Neural cell (in vitro differentiated cells): Measurements from ENCODE around the gene TMEM235. TPM values are rescaled to one million over a fixed set of nuclear protein-coding genes. Genes with fewer than 3 reads are reported as not detected.
A peak's percentile ranks its signal among the peaks of the same experiment; 100 is the strongest.
"Not testable (repeated sequence)": the region's sequence is repeated elsewhere in the genome, so short reads cannot be mapped to it uniquely, and the experiment has no call there.

Experiments used
- H2AFZ ChIP-seq: fragments of 200-600, 300-800 bp; sonication (generic), shearing (Covaris generic); 2 replicates; pipeline ENCODE4 v1.6.0; 2014; ENCODE audit warnings: low read depth, mild to moderate bottlenecking, antibody characterized with exemption, low read length, moderate library complexity
- H3F3A ChIP-seq: fragments of 200-600 bp; shearing (Covaris generic); 2 replicates; pipeline ENCODE4 v1.6.1; 2016; ENCODE audit warnings: mild to moderate bottlenecking, moderate library complexity, mixed read lengths, antibody characterized with exemption, low read length; ENCODE audit not compliant: insufficient read depth, poor library complexity, severe bottlenecking
- H3K27ac ChIP-seq: fragments of 200-600, 300-800 bp; sonication (generic), shearing (Covaris generic); 2 replicates; pipeline ENCODE4 v1.5.1; 2014; ENCODE audit warnings: mild to moderate bottlenecking, low read length, moderate library complexity
- H3K27me3 ChIP-seq: fragments of 300-800, 200-600 bp; sonication (generic), shearing (Covaris generic); 2 replicates; pipeline ENCODE4 v1.6.0; 2014; ENCODE audit warnings: mild to moderate bottlenecking, low read depth, low read length, moderate library complexity; ENCODE audit not compliant: insufficient read depth
- H3K36me3 ChIP-seq: fragments of 300-800, 200-600 bp; sonication (generic), shearing (Covaris generic); 2 replicates; pipeline ENCODE4 v1.5.1; 2014; ENCODE audit warnings: mild to moderate bottlenecking, antibody characterized with exemption, low read length, moderate library complexity; ENCODE audit not compliant: insufficient read depth
- H3K4me2 ChIP-seq: fragments of 300-800, 200-600 bp; sonication (generic), shearing (Covaris generic); 2 replicates; pipeline ENCODE4 v1.6.0; 2014; ENCODE audit warnings: mild to moderate bottlenecking, low read length
- H3K4me3 ChIP-seq: fragments of 300-800, 200-600 bp; sonication (generic), shearing (Covaris generic); 2 replicates; pipeline ENCODE4 v1.5.1; 2014; ENCODE audit warnings: mild to moderate bottlenecking, low read length, moderate library complexity
- H3K79me2 ChIP-seq: fragments of 200-600 bp; shearing (Covaris generic); replicated peaks from 2 replicates; pipeline ENCODE4 v1.6.0; 2014; ENCODE audit warnings: mild to moderate bottlenecking, low read length, moderate library complexity; ENCODE audit not compliant: insufficient read depth
- H3K9ac ChIP-seq: fragments of 300-800, 200-600 bp; sonication (generic), shearing (Covaris generic); 2 replicates; pipeline ENCODE4 v1.6.1; 2016; ENCODE audit warnings: mild to moderate bottlenecking, low read length, mixed read lengths
- H3K9me2 ChIP-seq: fragments of 200-600 bp; shearing (Covaris generic); 2 replicates; pipeline ENCODE4 v1.6.1; 2016; ENCODE audit warnings: mild to moderate bottlenecking, low read length, mixed read lengths; ENCODE audit not compliant: insufficient read depth
- H3K9me3 ChIP-seq: fragments of 200-600, 300-800 bp; sonication (generic), shearing (Covaris generic); 2 replicates; pipeline ENCODE4 v1.6.1; 2016; ENCODE audit warnings: mild to moderate bottlenecking, mixed run types, low read length, moderate library complexity, mixed read lengths
- H4K20me1 ChIP-seq: fragments of 200-600 bp; shearing (Covaris generic); 2 replicates; pipeline ENCODE4 v1.6.1; 2016; ENCODE audit warnings: mild to moderate bottlenecking, mixed run types; ENCODE audit not compliant: insufficient read depth
- EP300 ChIP-seq: fragments of 450-650 bp; conservative IDR thresholded peaks from 2 replicates; pipeline ENCODE4 v1.6.1; 2014; ENCODE audit warnings: antibody characterized with exemption, mild to moderate bottlenecking, moderate library complexity; ENCODE audit not compliant: poor library complexity, severe bottlenecking
- EZH2 ChIP-seq: fragments of 200-600, 300-800 bp; shearing (Covaris generic), sonication (generic); IDR thresholded peaks from 2 replicates; pipeline ENCODE4 v1.6.1; 2014; ENCODE audit warnings: antibody characterized with exemption, low read length, borderline replicate concordance, mild to moderate bottlenecking; ENCODE audit not compliant: insufficient read depth, poor library complexity, severe bottlenecking
- MXI1 ChIP-seq: fragments of 450-650 bp; conservative IDR thresholded peaks from 2 replicates; pipeline ENCODE4 v1.6.1; 2014; ENCODE audit warnings: antibody characterized with exemption, mild to moderate bottlenecking; ENCODE audit not compliant: poor library complexity, severe bottlenecking
- POLR2AphosphoS5 ChIP-seq: IDR thresholded peaks from 2 replicates; pipeline ENCODE4 v1.6.1; 2012
- RAD21 ChIP-seq: fragments of 450-650 bp; conservative IDR thresholded peaks from 2 replicates; pipeline ENCODE4 v1.6.1; 2014; ENCODE audit warnings: antibody characterized with exemption, mild to moderate bottlenecking, moderate library complexity
- SMC3 ChIP-seq: fragments of 450-650 bp; conservative IDR thresholded peaks from 2 replicates; pipeline ENCODE4 v1.6.1; 2014; ENCODE audit warnings: antibody characterized with exemption, mild to moderate bottlenecking, moderate library complexity; ENCODE audit not compliant: poor library complexity
- TAF1 ChIP-seq: IDR thresholded peaks from 2 replicates; pipeline ENCODE4 v1.6.1; 2012; ENCODE audit warnings: low read depth
- polyA plus RNA-seq: library from polyadenylated mRNA; depleted of rRNA; stranded (reverse); fragments of >200 nt; gene quantifications from 2 replicates; pipeline ENCODE4 v1.2.3, GENCODE V29; 2014
- TF ChIP-seq, protein P1 (sequence below): fragments of 450-650 bp; IDR thresholded peaks from 2 replicates; pipeline ENCODE4 v1.5.1; 2014; ENCODE audit warnings: antibody characterized with exemption, mild to moderate bottlenecking, moderate library complexity; ENCODE audit not compliant: poor library complexity, severe bottlenecking
- TF ChIP-seq, protein P2 (sequence below): IDR thresholded peaks from 2 replicates; pipeline ENCODE4 v1.6.1; 2012; ENCODE audit warnings: borderline replicate concordance

The TMEM235 gene
- polyA plus RNA-seq, 1 donor from 2014 or later, result not detected

DNA sequence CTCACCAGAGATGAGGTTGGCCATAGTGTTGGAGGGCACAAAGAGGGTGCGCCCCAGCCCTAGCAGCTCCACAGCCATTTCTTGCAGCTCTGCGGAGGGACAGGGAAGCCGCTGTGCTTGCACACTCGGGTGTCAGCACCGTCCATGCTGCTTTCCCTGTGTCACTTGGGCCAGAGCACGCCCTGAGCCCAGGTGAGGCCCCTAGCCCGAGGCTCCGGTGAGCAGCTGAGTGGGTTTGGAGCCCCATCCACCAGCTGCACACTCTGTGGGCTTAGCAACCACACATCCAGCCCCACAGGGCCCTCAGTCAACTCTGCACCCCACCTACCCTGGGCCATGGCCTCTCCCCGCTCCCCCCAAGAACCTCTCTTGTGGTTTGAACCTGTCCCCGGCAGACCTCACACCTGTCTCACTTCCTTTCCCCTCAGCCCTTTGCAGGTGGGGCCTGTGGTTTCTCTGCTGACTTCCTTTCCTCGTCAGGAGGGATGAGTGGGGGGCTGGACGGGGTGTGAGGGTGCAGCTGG is 20.7 kb downstream of the TMEM235 start:
- no peaks in the 10 kb centered on the region for H3K79me2 ChIP-seq
- H3K4me2 ChIP-seq, result no peak overlapping the region
- H4K20me1 ChIP-seq, result no peaks in the 10 kb centered on the region
- H3K27ac ChIP-seq, result no peak overlapping the region
- no peaks in the 10 kb centered on the region for H3K9me3 ChIP-seq
- H2AFZ ChIP-seq, result no peak overlapping the region
- no peak for TF ChIP-seq TAF1
- no peak for TF ChIP-seq EP300
- TF ChIP-seq RAD21, result no peak
- TF ChIP-seq MXI1, result no peak
- TF ChIP-seq POLR2AphosphoS5, result no peak
- TF ChIP-seq, protein P1, sequence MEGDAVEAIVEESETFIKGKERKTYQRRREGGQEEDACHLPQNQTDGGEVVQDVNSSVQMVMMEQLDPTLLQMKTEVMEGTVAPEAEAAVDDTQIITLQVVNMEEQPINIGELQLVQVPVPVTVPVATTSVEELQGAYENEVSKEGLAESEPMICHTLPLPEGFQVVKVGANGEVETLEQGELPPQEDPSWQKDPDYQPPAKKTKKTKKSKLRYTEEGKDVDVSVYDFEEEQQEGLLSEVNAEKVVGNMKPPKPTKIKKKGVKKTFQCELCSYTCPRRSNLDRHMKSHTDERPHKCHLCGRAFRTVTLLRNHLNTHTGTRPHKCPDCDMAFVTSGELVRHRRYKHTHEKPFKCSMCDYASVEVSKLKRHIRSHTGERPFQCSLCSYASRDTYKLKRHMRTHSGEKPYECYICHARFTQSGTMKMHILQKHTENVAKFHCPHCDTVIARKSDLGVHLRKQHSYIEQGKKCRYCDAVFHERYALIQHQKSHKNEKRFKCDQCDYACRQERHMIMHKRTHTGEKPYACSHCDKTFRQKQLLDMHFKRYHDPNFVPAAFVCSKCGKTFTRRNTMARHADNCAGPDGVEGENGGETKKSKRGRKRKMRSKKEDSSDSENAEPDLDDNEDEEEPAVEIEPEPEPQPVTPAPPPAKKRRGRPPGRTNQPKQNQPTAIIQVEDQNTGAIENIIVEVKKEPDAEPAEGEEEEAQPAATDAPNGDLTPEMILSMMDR, result no peak
- no peak for TF ChIP-seq EZH2
- no peak for TF ChIP-seq SMC3
- TF ChIP-seq, protein P2, sequence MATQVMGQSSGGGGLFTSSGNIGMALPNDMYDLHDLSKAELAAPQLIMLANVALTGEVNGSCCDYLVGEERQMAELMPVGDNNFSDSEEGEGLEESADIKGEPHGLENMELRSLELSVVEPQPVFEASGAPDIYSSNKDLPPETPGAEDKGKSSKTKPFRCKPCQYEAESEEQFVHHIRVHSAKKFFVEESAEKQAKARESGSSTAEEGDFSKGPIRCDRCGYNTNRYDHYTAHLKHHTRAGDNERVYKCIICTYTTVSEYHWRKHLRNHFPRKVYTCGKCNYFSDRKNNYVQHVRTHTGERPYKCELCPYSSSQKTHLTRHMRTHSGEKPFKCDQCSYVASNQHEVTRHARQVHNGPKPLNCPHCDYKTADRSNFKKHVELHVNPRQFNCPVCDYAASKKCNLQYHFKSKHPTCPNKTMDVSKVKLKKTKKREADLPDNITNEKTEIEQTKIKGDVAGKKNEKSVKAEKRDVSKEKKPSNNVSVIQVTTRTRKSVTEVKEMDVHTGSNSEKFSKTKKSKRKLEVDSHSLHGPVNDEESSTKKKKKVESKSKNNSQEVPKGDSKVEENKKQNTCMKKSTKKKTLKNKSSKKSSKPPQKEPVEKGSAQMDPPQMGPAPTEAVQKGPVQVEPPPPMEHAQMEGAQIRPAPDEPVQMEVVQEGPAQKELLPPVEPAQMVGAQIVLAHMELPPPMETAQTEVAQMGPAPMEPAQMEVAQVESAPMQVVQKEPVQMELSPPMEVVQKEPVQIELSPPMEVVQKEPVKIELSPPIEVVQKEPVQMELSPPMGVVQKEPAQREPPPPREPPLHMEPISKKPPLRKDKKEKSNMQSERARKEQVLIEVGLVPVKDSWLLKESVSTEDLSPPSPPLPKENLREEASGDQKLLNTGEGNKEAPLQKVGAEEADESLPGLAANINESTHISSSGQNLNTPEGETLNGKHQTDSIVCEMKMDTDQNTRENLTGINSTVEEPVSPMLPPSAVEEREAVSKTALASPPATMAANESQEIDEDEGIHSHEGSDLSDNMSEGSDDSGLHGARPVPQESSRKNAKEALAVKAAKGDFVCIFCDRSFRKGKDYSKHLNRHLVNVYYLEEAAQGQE, result no peak
- H3F3A ChIP-seq, result no peaks in the 10 kb centered on the region
- H3K27me3 ChIP-seq, result no peaks in the 10 kb centered on the region
- H3K36me3 ChIP-seq, result no peaks in the 10 kb centered on the region
- no peak overlapping the region for H3K4me3 ChIP-seq
- no peak overlapping the region for H3K9ac ChIP-seq
- no peaks in the 10 kb centered on the region for H3K9me2 ChIP-seq

DNA sequence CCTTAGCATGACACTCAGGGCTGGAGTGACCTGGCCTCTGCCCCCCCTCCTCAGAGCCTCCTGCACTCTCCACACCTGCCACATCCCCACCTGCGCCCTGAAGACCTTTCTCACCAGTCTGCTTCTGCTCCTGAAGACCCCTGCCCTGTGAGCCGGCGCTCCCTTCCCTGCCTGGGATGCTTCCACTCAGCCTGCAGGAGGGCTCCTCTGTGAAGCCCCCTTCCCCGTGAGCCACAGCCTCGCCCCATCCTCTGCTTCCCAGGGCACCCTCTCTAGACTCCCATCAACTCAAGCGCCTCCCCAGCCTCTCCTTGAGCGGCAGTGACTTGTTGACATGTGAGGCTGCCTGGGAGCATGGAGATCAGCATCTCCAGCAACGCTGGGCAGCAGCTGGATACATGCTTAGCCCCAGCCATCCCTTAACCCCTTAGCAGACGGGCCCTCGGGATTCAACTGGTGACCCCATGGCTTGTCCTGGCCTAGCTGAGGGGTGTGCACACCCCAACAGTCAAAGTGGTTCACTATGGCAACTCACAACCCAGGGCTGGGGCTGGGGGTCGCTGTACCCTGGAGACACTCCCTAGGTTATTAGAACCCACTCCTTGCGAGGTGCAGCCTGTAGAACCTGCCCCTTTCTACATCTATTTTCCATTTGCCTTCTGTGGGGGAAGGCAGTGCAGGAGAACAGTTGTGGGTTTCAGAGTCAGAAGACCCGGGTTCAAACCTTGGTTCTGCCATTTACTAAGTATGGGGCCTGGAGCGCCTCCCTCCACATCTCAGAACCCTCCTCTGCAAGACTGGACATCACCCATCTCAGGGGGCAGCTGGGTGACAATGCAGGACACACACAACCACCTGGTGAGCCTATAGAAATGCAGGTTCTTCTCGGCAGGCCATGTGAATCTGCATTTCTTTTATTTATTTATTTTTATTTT is 21.5 kb downstream of the TMEM235 start:
- H3K27me3 ChIP-seq, result no peaks in the 10 kb centered on the region
- no peak overlapping the region for H3K9ac ChIP-seq
- no peaks in the 10 kb centered on the region for H3K9me2 ChIP-seq
- TF ChIP-seq RAD21 (no peak), EZH2 (no peak), EP300 (no peak), SMC3 (no peak), TAF1 (no peak), MXI1 (no peak), POLR2AphosphoS5 (no peak)
- TF ChIP-seq, protein P2, result no peak
- TF ChIP-seq, protein P1, result no peak
- H4K20me1 ChIP-seq, result no peaks in the 10 kb centered on the region
- no peaks in the 10 kb centered on the region for H3F3A ChIP-seq
- H3K4me2 ChIP-seq, result no peak overlapping the region
- no peak overlapping the region for H3K4me3 ChIP-seq
- H2AFZ ChIP-seq, result no peak overlapping the region
- no peak overlapping the region for H3K27ac ChIP-seq
- no peaks in the 10 kb centered on the region for H3K36me3 ChIP-seq
- no peaks in the 10 kb centered on the region for H3K79me2 ChIP-seq
- H3K9me3 ChIP-seq, result no peaks in the 10 kb centered on the region

DNA sequence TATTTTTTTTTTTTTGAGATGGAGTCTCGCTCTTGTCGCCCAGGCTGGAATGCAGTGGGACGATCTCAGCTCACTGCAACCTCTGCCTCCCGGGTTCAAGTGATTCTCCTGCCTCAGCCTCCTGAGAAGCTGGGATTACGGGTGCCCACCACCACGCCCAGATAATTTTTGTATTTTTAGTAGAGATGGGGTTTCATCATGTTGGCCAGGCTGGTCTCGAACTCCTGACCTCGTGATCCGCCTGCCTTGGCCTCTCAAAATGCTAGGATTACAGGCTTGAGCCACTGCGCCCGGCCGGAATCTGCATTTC is 22.2 kb downstream of the TMEM235 start:
- peak overlapping the region; percentile 88 for H3K9ac ChIP-seq

More for the DNA sequence above, 22.2 kb downstream of the TMEM235 start:
- H3K9me2 ChIP-seq, H2AFZ ChIP-seq, H4K20me1 ChIP-seq, H3F3A ChIP-seq, H3K27me3 ChIP-seq, H3K36me3 ChIP-seq, H3K79me2 ChIP-seq, H3K9me3 ChIP-seq, H3K27ac ChIP-seq: not testable (repeated sequence)
- H3K4me3 ChIP-seq, result peak overlapping the region; percentile 100
- H3K4me2 ChIP-seq, result peak overlapping the region; percentile 31
